Measurements from ENCODE around the gene FAM149A. TPM values are rescaled to one million over a fixed set of nuclear protein-coding genes. Genes with fewer than 3 reads are reported as not detected.

The FAM149A gene
- total RNA-seq, 1 experiment from 2014 or later: 1.3 TPM

- no TSS peak for BruUV-seq (replicated peaks)
Observed at GRCh38 chr4:186203406-186203805, 98.9 kb downstream of the FAM149A start.

GRCh38 chr4:186204103-186204559, 99.6 kb downstream of the FAM149A start:
- H3K9me3 Mint-ChIP-seq (ENCODE audit: unreplicated experiment): peaks cover 7% of the 10 kb centered on the region
- CTCF ChIA-PET: interaction anchor here (0.6 to 0.8 kb wide), 2 partner anchors 111 to 383 kb away, joined by 3 read pairs; no protein-coding TSS in a partner anchor
- H3K36me3 Mint-ChIP-seq (ENCODE audit: insufficient read depth, unreplicated experiment): peaks cover under 1% of the 10 kb centered on the region
- intact Hi-C loops (cut with micrococcal nuclease): no loop called here
- DNase-seq (ENCODE audit: unreplicated experiment): no peak
- no peak overlapping the region for H3K27ac Mint-ChIP-seq (ENCODE audit: low read depth, unreplicated experiment)
- no peak for TF ChIP-seq CTCF (IDR thresholded peaks at IDR 0.05; ENCODE audit: unreplicated experiment)
- BruUV-seq (replicated peaks): no TSS peak
- H3K4me1 Mint-ChIP-seq (ENCODE audit: insufficient read depth, unreplicated experiment): no peaks in the 10 kb centered on the region
- POLR2A ChIA-PET: interaction anchor here (1.1 kb wide), 1 partner anchor 11 kb away, joined by 6 read pairs; no protein-coding TSS in a partner anchor
- H3K4me3 Mint-ChIP-seq (ENCODE audit: unreplicated experiment): no peak overlapping the region
- no peaks in the 10 kb centered on the region for H3K27me3 Mint-ChIP-seq (ENCODE audit: insufficient read depth, unreplicated experiment)

More at GRCh38 chr4:186203406-186203805, 98.9 kb downstream of the FAM149A start:
- Mint-ChIP-seq H3K36me3 (ENCODE audit: insufficient read depth, unreplicated experiment) (no peaks in the 10 kb centered on the region), H3K9me3 (ENCODE audit: unreplicated experiment) (peaks cover under 1% of the 10 kb centered on the region), H3K27ac (ENCODE audit: low read depth, unreplicated experiment) (no peak overlapping the region), H3K4me3 (ENCODE audit: unreplicated experiment) (no peak overlapping the region), H3K27me3 (ENCODE audit: insufficient read depth, unreplicated experiment) (no peaks in the 10 kb centered on the region), H3K4me1 (ENCODE audit: insufficient read depth, unreplicated experiment) (no peaks in the 10 kb centered on the region)
- DNase-seq (ENCODE audit: unreplicated experiment): no peak
- TF ChIP-seq CTCF (IDR thresholded peaks at IDR 0.05; ENCODE audit: unreplicated experiment): no peak
- POLR2A ChIA-PET: interaction anchor here (1.1 kb wide), 1 partner anchor 11 kb away, joined by 6 read pairs; no protein-coding TSS in a partner anchor
- intact Hi-C loops (cut with micrococcal nuclease): no loop called here
- CTCF ChIA-PET: interaction anchor here (0.6 to 0.8 kb wide), 2 partner anchors 112 to 384 kb away, joined by 3 read pairs; no protein-coding TSS in a partner anchor

- ChIA-PET CTCF (no interaction called here), POLR2A (no interaction called here)
- no TSS peak for BruUV-seq (replicated peaks)
- TF ChIP-seq CTCF (IDR thresholded peaks at IDR 0.05; ENCODE audit: unreplicated experiment): no peak
- Mint-ChIP-seq H3K4me3 (ENCODE audit: unreplicated experiment) (no peak overlapping the region), H3K27me3 (ENCODE audit: insufficient read depth, unreplicated experiment) (no peaks in the 10 kb centered on the region), H3K9me3 (ENCODE audit: unreplicated experiment) (peaks cover 8% of the 10 kb centered on the region), H3K27ac (ENCODE audit: low read depth, unreplicated experiment) (no peak overlapping the region), H3K36me3 (ENCODE audit: insufficient read depth, unreplicated experiment) (peaks cover 6% of the 10 kb centered on the region), H3K4me1 (ENCODE audit: insufficient read depth, unreplicated experiment) (no peaks in the 10 kb centered on the region)
- no peak for DNase-seq (ENCODE audit: unreplicated experiment)
- intact Hi-C loops (cut with micrococcal nuclease): no loop called here
Observed at GRCh38 chr4:186204686-186205085, 100.2 kb downstream of the FAM149A start.

- POLR2A ChIA-PET: no interaction called here
- DNase-seq (ENCODE audit: unreplicated experiment): no peak
- peaks cover 8% of the 10 kb centered on the region for H3K9me3 Mint-ChIP-seq (ENCODE audit: unreplicated experiment)
- intact Hi-C loops (cut with micrococcal nuclease): no loop called here
- no peak for TF ChIP-seq CTCF (IDR thresholded peaks at IDR 0.05; ENCODE audit: unreplicated experiment)
- CTCF ChIA-PET: no interaction called here
- no peak overlapping the region for H3K4me3 Mint-ChIP-seq (ENCODE audit: unreplicated experiment)
- no peaks in the 10 kb centered on the region for H3K4me1 Mint-ChIP-seq (ENCODE audit: insufficient read depth, unreplicated experiment)
- no peaks in the 10 kb centered on the region for H3K27me3 Mint-ChIP-seq (ENCODE audit: insufficient read depth, unreplicated experiment)
- no TSS peak for BruUV-seq (replicated peaks)
- no peak overlapping the region for H3K27ac Mint-ChIP-seq (ENCODE audit: low read depth, unreplicated experiment)
- peaks cover 7% of the 10 kb centered on the region for H3K36me3 Mint-ChIP-seq (ENCODE audit: insufficient read depth, unreplicated experiment)
Observed at GRCh38 chr4:186205156-186205555, 100.7 kb downstream of the FAM149A start.
